NCI-H2029 treated with DMSO at 0.1 percent for 48 hours (cell line): ENCODE results near the gene MRPL39.
A peak's percentile ranks its signal among the peaks of the same experiment; 100 is the strongest.

ENCODE experiments used
- DNase-seq: peaks from one replicate; lab custom pipeline; 2025; lab: John Stamatoyannopoulos, UW

The MRPL39 gene

DNA sequence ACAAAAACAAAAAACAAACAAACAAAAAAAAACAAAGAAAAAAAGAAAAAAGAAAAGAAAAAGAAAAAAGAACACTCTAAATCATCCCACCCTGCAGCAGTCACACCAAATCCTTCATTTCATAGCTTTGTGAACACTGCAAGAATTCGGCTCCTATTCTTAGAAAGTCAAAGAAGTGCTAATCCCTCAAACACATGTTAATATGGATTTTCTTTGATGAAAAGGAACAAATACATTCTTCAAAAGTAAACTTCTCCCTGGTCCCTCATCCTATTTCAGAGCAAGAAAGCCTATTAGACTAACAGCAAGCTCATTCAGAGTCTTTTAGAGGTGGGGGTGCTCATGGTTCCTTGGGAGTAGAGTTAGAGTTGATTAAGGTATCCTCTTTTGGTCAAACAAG is 7.2 kb upstream of the MRPL39 start:
- DNase-seq: no peak

DNA sequence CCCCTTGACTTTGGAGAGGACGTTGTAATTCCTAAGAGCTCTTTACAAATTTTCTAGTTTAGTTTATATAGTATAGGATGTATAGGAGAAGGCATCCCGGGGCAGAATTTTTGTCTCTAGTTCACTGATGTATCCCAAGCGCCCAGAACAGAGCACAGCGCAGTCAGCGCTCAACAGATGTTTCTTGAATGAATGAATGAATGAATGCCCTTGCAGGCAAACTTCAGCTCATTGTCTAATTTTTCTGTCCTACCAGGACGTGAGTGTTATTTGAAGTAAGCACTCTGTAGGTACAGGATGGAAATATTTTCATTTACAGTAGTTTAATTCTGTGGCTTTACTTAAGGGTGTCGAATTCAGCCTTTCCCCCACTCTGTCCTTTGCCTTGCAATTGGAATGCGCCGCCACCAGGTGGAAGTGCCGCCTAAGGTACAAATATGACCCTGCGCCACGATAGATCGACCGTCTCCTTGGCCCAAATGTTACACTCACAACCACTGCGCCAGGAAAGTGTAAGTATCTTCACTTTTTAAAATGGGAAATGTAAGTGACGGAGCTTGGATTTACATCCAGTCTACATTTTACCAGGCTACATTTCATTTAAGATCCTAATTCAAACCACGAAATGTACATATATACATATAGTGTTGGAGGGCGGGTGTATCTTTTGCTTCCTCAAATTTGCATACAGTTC is 910 bp upstream of the MRPL39 start:
- DNase-seq: peak; percentile 54

DNA sequence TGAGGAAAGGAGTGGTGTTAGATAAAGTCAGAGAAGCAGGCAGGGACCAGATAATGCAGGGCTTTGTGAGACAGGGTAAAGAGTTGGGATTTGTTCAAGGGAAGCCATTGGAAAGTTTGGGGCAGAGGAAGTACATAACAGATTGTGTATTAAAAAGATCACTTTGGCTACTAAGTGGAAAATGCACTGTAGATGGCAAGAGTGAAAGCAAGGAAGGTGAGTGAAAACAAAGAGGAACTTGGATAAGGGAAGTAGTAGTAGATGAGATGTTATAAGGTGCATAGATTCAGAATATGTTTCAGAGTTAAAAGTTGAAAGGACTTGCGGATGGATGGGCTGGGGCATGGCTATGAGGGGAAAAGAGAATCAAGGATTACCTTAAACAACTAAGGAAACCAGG is 17.4 kb downstream of the MRPL39 start:
- no peak for DNase-seq

DNA sequence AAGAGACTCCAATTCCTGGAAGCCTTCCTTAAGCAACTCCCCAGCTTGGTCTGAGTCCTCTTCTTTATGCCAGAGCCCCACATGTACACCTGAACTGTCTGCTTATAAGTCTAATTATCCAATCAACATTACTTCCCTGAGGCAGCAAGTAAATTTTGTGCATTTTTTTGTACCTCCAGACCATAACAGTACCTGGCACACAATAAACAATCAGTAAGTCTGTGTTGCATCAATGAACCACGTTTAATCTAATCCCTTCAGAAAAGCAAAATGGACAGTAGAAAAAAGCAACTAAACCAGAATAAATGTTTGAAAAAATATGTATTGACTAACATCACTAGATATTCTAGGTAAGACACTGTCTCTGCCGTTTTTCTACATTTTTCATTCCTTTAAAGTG is 20.5 kb downstream of the MRPL39 start:
- DNase-seq: no peak

DNA sequence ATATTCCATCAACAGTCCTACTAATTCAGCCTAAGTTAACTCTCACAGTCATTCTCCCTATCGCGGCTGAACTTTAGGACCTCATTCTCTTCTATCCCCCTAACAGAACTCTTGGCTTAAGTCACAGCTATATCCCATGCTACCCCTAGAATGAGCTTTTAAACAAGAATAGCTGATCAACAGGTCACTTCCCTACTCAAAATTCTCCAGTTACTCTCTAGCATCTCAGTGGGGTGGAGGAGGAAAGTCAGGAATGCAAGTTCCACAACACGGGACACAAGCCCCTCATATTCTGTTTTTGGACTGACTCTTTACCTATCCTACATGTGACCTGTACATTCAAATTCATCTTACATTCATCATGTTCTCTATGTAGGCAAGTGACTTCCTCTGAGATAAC is 21.0 kb downstream of the MRPL39 start:
- no peak for DNase-seq

DNA sequence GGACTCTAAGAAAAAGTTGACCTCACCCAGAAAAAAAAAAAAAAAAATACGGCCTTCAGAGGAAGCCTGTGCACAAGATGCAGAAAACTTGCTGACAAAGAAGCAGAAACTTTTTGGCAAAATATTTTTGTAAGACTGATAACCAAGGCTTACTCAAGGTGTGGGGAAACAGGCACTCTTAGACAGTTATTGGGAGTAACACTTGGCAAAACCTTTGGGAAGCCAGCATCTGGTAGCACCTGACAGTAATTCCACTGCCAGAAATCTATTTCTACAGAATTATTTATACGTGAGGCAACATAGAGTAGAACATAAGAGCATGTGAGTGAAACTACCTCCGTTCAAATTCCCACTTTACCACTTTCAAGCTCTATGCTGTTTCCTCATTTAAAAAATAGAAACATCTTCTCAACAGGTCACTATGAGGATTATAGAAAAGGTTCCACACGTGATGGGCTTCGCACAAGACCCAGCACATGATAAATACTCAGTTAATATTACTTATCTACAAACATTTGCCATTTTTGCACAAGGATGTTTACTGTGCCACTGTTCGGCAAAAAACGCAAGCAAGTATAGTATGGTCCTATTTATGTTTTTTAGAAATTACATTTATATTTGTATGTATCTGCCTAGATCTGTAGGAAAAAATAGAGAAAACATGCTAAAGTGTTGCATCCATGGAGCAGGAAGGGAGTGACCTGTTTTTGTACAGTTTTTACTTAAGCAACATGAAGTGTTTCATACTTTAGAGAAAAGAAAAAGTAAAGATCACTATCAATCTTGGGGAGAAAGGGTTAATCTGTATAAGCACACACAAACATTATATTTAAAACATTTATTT is 22.2 kb downstream of the MRPL39 start:
- no peak for DNase-seq

DNA sequence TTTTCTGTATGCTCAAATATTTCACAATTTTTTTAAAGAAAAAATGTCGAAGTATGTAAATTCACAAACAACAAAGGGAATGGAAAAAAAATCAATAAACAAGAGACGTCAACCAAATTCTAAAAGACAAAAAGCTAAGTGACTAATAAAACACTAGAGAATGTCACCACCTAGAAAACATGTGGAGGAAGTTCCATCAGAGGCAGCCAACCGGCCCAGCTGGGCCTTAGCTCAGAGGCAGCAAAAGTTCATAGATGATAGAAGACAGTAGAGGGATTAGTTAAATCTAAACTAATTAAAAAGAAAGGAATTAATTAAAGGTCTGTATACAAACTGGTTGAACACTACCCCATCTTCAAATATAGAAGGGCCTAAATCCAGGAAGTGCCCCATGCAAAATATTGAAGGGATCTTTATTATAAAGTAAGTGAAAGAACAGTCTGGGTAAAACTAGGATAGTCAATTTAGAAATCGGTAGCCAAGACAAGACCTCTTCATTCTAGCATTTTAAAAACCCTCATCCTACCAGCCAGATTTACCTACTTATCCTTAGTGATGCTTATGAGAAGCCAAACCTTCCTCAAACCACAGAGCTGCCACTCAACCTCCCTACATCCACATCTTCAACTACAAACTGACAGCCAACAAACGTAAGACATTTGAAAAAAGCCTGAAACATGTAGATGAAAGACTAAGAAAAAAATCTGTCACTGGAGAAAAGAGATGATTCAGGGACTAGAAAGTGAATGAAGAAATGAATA is 23.7 kb downstream of the MRPL39 start:
- DNase-seq: peak; percentile 67

DNA sequence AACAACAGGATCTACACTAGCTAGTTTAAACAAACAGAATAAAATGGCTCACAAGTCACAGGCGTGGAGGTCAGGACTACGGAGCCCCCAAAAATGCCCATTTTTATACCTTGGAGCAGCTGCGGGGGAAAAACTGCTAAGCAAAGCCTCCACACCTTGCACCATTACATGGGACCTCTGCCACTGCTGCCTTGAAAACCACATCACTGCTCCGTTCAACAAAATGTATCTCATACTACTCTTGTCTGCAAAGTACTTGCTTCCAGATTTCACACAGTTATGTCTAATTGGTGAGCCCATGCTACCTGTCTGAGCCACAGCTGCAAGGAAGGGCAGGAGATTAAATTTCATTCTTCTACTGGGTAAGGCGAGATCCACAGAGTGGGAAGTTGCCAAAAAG is 24.4 kb downstream of the MRPL39 start:
- peak; percentile 79 for DNase-seq

DNA sequence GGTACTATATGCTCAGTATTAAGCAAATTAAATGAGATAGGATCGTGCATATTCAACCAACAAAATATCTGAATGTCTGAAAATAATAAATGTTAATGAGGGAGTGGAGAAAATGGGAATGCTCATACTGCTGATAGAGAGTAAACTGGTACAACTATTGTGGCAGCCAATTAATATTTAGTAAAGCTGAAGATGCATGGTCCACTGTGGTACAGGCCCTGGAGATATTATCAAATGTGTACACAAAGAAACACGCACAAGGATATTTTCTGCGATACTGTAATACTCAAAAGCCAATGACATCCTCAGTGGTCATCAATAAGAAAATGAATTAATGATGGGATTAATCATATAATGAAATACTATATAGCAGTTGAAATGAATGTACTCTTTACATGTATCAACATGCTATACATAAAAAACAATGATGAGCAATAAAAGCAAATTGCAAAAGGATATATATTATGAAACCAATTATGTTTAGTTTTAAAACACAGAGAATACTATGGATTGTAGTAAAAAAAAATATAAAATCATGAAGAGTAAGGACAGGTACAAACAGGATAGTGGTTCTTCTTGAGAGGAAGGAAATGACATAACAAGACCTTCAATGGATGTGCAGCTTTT is 25.0 kb downstream of the MRPL39 start:
- DNase-seq: no peak

DNA sequence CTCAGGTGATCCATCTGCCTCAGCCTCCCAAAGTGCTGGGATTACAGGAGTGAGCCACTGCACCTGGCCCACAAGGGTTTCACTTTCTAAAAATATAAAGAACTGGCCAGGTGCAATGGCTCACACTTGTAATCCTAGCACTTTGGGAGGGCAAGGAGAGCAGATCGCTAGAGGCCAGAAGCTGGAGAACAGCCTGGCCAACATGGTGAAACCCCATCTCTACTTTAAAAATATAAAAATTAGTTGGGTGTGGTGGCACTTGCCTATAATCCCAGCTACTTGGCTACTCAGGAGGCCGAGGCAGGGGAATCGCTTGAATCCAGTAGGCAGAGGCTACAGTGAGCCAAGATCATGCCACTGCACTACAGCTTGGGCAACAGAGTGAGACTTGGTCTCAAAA is 25.7 kb downstream of the MRPL39 start:
- no peak for DNase-seq

DNA sequence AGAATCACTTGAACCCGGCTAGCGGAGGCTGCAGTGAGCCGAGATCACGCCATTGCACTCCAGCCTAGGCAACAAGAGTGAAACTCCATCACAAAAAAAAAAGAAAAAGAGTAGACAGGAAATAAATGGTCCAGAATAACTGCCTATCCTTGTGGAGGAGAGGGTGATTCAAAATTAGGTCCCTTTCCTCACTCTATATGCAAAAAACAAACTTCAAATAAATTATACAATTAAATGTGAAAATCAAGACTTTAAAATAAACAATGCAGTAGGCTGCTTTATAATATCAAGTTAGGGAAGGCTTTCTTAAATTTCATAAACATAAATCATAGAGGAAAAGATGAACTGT is 26.4 kb downstream of the MRPL39 start:
- DNase-seq: no peak

DNA sequence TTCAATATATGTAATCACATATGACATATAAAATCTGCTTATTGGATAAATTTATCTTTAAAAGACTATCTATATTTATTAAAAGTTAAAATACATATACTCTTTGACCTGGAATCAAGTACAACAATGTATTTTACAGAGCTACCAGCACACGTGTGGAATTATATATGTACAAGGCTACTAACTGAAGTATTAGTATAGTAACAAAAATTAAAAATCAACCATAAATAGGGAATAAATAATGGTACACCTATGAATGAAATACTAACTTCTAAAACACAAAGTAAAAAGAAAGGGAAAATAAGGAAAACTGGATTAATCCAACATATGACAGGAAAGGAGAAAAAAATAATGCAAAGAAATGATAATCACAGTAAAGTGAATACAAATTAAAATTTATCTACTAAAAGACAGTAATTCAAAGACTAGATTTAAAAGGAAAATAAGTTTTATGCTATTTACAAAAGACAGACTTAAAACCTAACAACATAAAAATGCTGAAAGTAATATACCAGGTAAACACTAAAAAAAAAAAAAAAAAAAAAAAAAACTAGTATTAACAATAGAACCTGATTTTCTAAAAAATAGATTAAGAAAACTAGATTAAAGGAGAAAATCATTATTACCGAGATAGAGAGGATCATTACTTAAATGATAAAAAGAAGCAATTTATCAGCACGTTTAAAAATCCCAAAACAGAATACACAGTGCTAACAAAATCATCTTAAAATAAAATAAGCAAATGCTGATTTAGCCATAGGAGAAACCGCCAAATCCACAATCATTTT is 27.9 kb downstream of the MRPL39 start:
- no peak for DNase-seq

DNA sequence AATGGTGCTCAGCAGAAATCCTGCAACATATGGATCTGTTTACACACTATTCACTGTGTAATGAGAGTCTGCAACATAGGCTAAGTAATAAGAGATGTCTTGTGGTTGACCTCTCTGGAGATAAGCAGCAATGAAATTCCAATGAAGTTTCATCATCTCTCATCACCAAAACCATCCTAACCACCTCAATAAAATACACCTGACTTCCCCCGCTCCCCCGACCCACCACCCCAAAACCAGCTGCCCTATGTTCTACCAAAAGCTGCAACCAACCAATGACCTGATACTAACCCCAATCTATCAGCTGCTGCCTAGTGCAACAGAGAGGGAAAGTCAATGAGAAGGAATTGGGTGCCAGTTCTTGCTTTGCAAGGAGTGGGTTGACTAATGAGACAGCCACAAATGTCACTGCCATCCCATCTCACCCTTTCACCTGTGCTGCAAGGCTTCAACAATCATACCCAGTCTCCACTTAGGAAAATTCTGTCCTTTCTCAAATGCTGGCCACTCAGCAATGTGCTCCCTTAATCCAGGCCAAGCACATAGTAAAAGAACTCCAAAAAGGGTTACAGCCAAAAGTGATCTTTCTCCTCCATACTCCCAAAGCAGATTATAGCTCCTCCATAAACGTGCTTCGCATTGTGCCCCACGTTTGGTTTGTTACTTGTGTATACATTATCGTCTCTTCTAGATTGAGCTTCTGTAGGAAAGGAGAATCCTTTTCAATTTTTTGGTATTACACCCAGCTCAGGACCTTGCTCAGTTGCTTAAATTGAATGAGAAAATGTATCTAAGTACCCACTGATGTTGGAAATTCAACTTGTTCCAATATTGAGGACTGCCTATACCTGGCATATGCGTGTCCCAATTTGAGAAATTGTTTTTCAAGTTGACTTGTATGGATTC is 29.0 kb downstream of the MRPL39 start:
- DNase-seq: no peak

DNA sequence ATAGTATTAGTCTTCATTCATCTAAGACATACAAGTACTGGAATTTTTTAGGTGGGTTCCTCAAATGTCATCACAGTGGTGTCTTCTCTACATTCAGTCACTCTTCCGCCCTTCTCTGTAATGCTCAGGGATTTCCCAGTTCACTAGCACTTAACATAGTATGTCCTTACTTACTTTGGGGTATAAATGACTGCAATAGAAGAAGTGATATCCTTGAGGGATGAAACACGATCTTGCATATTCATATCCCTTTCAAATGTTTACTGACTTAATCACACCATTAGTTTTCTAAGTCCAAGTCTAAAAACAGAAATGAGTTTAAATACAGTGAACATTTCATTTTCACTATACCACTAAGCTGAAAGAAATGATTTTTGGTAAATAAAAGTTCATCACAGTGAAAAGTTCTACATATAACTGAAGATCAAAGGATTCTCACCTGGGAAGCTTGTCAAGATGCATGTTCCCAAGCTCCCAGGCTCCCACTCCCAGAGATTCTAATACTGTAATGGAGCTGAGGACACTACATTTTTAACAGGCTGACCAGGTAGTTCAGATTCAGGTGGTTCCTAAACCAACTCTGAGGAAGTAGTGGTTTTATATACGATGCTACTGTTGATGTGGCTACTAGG is 29.7 kb downstream of the MRPL39 start:
- DNase-seq: no peak

DNA sequence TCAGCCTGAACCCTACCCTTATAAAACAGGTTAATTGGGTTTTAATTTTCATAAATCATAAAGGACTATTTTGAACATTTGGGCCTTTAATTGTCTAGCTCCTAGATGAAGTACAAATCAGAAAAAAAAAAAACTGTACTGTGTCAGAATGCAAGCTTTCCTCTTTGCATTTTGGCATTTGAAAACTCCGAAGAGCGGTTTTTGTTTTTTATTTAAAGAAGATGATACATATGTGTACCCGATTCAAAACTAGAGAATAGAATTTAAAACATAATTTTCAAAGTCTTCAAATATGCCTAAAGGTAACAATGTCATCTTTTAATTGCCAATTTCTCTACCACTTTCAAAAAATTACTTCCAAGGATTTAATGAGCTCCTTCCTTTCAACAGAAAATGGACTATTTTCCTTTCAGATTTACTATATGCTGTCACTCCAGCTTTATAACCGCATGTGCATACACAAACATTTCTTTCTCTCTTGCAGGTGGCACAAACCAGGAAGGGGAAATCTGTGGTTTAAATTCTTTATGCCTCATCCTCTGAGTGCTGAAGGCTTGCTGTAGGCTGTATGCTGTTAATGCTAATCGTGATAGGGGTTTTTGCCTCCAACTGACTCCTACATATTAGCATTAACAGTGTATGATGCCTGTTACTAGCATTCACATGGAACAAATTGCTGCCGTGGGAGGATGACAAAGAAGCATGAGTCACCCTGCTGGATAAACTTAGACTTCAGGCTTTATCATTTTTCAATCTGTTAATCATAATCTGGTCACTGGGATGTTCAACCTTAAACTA is 33.7 kb downstream of the MRPL39 start:
- DNase-seq: no peak

DNA sequence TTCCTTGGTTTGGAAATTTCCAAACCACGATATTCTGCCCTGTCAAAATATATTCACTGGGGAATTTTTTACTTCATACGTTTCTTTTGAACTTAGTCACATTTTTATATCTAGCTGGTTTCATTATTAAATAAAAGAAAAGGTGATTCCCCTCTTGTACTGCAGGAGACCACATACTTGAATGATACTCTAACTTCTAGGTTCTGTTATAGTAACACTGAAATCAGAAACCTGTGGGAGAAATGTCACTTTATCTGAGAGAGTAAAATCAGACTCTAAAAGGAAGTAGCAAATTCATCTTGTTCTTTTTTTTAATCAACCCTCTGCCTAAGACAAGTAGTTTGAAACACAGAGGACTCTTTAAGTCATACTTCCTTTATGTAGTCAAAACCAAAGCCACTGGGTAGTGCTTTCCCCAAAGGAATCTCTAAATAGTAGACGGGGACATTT is 34.4 kb downstream of the MRPL39 start:
- DNase-seq: no peak

DNA sequence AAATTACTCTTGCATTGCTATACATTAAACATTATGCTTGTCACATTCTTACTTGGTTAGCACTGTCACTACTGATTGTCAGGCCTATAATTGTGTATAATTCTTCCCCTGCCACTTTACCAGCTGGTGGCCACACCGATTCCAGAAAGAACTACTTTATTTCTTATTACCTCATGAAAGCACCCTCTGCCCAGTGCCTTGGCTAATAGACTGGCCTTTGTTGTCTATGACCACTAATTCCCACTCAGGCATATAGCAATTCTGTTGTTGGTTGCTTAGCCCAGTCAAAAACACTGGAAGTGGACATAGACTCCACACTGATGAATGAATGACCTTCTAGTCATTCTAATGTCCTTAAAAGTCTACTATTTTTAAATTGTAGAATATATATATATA is 35.6 kb downstream of the MRPL39 start:
- DNase-seq: no peak

DNA sequence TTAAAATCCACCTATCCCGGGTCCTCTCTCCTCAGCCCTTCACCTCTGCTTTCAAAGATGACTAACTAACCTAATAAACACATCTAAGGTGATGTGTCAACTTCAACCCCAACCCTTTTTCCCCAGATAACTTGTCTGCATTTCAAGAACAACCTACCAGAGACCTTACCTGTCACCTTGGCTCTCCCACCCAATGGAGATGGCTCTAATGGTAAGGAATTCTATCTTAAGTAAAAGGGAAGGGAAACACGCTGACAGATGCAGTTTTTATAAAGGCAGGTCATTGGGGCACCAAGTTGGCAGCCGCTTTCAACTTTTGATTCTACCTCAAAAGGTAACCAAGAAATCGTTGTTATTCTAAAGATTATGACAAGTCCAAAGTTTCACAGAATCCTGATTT is 37.6 kb downstream of the MRPL39 start:
- DNase-seq: no peak

DNA sequence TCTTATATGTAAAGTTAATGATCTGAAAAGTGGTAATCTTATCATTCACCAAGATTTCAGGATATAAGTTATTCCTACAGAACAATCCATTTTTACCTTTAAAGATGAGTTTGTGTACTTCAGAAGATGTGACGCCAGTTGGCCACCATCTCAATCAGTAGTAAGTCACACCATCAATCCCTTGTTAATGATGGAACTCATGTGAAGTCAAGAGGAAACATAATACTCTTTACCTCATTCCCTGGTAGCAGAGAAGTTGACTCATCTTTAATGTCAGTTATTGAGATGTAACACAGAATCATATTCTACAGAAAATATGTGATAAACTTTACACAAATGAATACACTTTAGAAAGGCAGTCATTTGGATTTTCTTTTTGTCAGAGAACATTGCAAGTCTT is 38.2 kb downstream of the MRPL39 start:
- DNase-seq: no peak
